GM06990 (cell line): ENCODE results near the gene ANKMY1.

Experiments
- DNase-seq: peaks from one replicate; pipeline ENCODE4 v3.0.0-alpha.2; 2011; ENCODE audit not compliant: insufficient read length; ENCODE audit errors: extremely low read depth
- H3K27me3 ChIP-seq: replicated peaks from 2 replicates; pipeline ENCODE4 v1.6.0; 2011; ENCODE audit warnings: low read length; ENCODE audit not compliant: control insufficient read depth, insufficient read depth
- H3K36me3 ChIP-seq: 2 replicates; pipeline ENCODE4 v1.5.1; 2011; ENCODE audit warnings: low read length; ENCODE audit not compliant: control insufficient read depth, insufficient read depth
- H3K4me3 ChIP-seq: replicated peaks from 2 replicates; pipeline ENCODE4 v1.5.1; 2011; ENCODE audit warnings: low read depth, mild to moderate bottlenecking, control low read depth, low read length
- CTCF ChIP-seq: IDR thresholded peaks from 2 replicates; pipeline ENCODE4 v1.5.1; 2011; ENCODE audit warnings: low read length, control low read depth, mild to moderate bottlenecking, inconsistent platforms; ENCODE audit not compliant: insufficient read depth, poor library complexity, severe bottlenecking

The ANKMY1 gene

GRCh38 chr2:240561325-240561971 is 3.7 kb upstream of the ANKMY1 start:
- Histone ChIP-seq H3K36me3 (no peaks in the 10 kb centered on the region), H3K4me3 (peak overlapping the region; percentile 71), H3K27me3 (no peaks in the 10 kb centered on the region)
- TF ChIP-seq CTCF: no peak
- no peak for DNase-seq

GRCh38 chr2:240560480-240561324 is 2.9 kb upstream of the ANKMY1 start:
- Histone ChIP-seq H3K36me3 (no peaks in the 10 kb centered on the region; the same call in 1 of the 2 replicates), H3K4me3 (peak overlapping the region; percentile 75), H3K27me3 (no peaks in the 10 kb centered on the region)
- DNase-seq: peak; percentile 96
- peak; percentile 11 for TF ChIP-seq CTCF

GRCh38 chr2:240560084-240560479 is 2.3 kb upstream of the ANKMY1 start, which contains the start of gene DUSP28:
Gene DUSP28, plus strand, starts transcription at chr2:240560357. Its CDS starts 328 bp downstream, at chr2:240560685.
- H3K36me3 ChIP-seq: no peaks in the 10 kb centered on the region; the same call in 1 of the 2 replicates
- peak within 1 kb of the TSS; percentile 75 for H3K4me3 ChIP-seq
- DNase-seq: peak; percentile 96
- no peak for TF ChIP-seq CTCF
- H3K27me3 ChIP-seq: no peaks in the 10 kb centered on the region

- no peak for TF ChIP-seq CTCF
- H3K4me3 ChIP-seq: peak overlapping the region; percentile 75
- H3K27me3 ChIP-seq: no peaks in the 10 kb centered on the region
- no peak for DNase-seq
- no peaks in the 10 kb centered on the region; the same call in 1 of the 2 replicates for H3K36me3 ChIP-seq
Measured at GRCh38 chr2:240559286-240559685, 1.5 kb upstream of the ANKMY1 start.

- Histone ChIP-seq H3K4me3 (peak overlapping the region; percentile 50), H3K27me3 (no peaks in the 10 kb centered on the region), H3K36me3 (peaks cover 2% of the 10 kb centered on the region)
- TF ChIP-seq CTCF: no peak
- no peak for DNase-seq
Measured at GRCh38 chr2:240558236-240558761, 511 bp upstream of the ANKMY1 start.
